B cell (primary cell): ENCODE data around the gene RARB. TPM values are rescaled to one million over a fixed set of nuclear protein-coding genes. Genes with fewer than 3 reads are reported as not detected.

Experiments used
- ATAC-seq: fragments of 200-7000 bp; cut with Tn5 transposase; one replicate; pipeline ENCODE4 v1.10.0; 2021; ENCODE audit warnings: low read depth, mild to moderate bottlenecking, moderate number of reproducible peaks, moderate library complexity
- CTCF ChIA-PET: fragments of 350-600 bp; sonication (Branson Sonifier 250); formaldehyde crosslinking; loops from one replicate; lab custom pipeline; 2021; ENCODE audit warnings: antibody characterized with exemption, inconsistent platforms; lab: Charles Lee
- POLR2A ChIA-PET: fragments of 350-600 bp; sonication (Branson Sonifier 250); formaldehyde crosslinking; loops from one replicate; lab custom pipeline; 2021; ENCODE audit warnings: antibody characterized with exemption; lab: Charles Lee
- DNase-seq: peaks from one replicate; pipeline ENCODE4 v3.0.0; 2013
- H2AFZ ChIP-seq: 2 replicates; pipeline ENCODE4 v1.6.1; 2012; ENCODE audit warnings: mild to moderate bottlenecking, low read depth, low read length; ENCODE audit not compliant: insufficient read depth, poor library complexity, severe bottlenecking
- H3K27ac ChIP-seq, 2 donors: 1 replicate in 1 of 2; 2 replicates in 1 of 2; pipeline ENCODE4 v1.5.1; 2012 to 2013; ENCODE audit warnings: low read length in 2 of 2, mild to moderate bottlenecking in 2 of 2, moderate library complexity in 1 of 2
- H3K27me3 ChIP-seq, 4 experiments: fragments of 200-600 bp in 1 of 4; sonication (generic) in 1 of 4; replicated peaks in 1 of 4; 1 replicate in 2 of 4; 2 replicates in 2 of 4; pipeline versions ENCODE4 v1.6.1 to v1.7.0; 2013 to 2016; ENCODE audit warnings: low read length in 3 of 4, mild to moderate bottlenecking in 2 of 4, mixed read lengths in 1 of 4, moderate library complexity in 1 of 4; ENCODE audit not compliant: insufficient read depth in 4 of 4, control insufficient read depth in 3 of 4; ENCODE audit errors: control extremely low read depth in 1 of 4
- H3K36me3 ChIP-seq, 2 experiments: replicated peaks in 1 of 2; 1 replicate in 1 of 2; 2 replicates in 1 of 2; pipeline versions ENCODE4 v1.6.1 to v1.7.1; 2013; ENCODE audit warnings: low read length in 1 of 2; ENCODE audit not compliant: insufficient read depth in 2 of 2, control insufficient read depth in 1 of 2; ENCODE audit errors: control extremely low read depth in 1 of 2, extremely low read depth in 1 of 2
- H3K4me1 ChIP-seq, 2 donors: fragments of 200-600 bp in 1 of 2; sonication (generic) in 1 of 2; 1 replicate in 1 of 2; 2 replicates in 1 of 2; pipeline versions ENCODE4 v1.5.1 to v1.6.1; 2013 to 2017; ENCODE audit warnings: low read length in 2 of 2; ENCODE audit not compliant: control insufficient read depth in 2 of 2, insufficient read depth in 2 of 2
- H3K4me2 ChIP-seq: replicated peaks from 2 replicates; pipeline ENCODE3; 2012; ENCODE audit warnings: mild to moderate bottlenecking, low read depth, low read length; ENCODE audit not compliant: poor library complexity, severe bottlenecking
- H3K4me3 ChIP-seq, 5 experiments: fragments of 200-600 bp in 1 of 5; sonication (generic) in 1 of 5; 1 replicate in 3 of 5; 2 replicates in 2 of 5; pipeline versions ENCODE4 v1.5.1 to v1.7.0; 2011 to 2016; ENCODE audit warnings: low read length in 4 of 5, mild to moderate bottlenecking in 4 of 5, low read depth in 2 of 5, control low read depth in 1 of 5, moderate library complexity in 1 of 5; ENCODE audit not compliant: insufficient read depth in 1 of 5; ENCODE audit errors: control extremely low read depth in 1 of 5, extremely low read depth in 1 of 5
- H3K79me2 ChIP-seq: fragments of 200-600 bp; sonication (generic); one replicate; pipeline ENCODE4 v1.6.0; 2016; ENCODE audit warnings: low read length; ENCODE audit not compliant: control insufficient read depth, insufficient read depth
- H3K9ac ChIP-seq: fragments of 200-600 bp; sonication (generic); 2 replicates; pipeline ENCODE4 v1.6.1; 2017; ENCODE audit warnings: mild to moderate bottlenecking, low read length, moderate library complexity
- H3K9me3 ChIP-seq, 3 donors: one replicate each; pipeline versions ENCODE4 v1.6.1 to v1.7.1; 2013; ENCODE audit warnings: low read length in 2 of 3; ENCODE audit not compliant: control insufficient read depth in 2 of 3, insufficient read depth in 1 of 3; ENCODE audit errors: control extremely low read depth in 1 of 3
- H4K20me1 ChIP-seq: 2 replicates; pipeline ENCODE4 v1.6.0; 2012; ENCODE audit warnings: mild to moderate bottlenecking, low read length; ENCODE audit not compliant: insufficient read depth, control insufficient read depth, poor library complexity, severe bottlenecking
- H3K27ac Mint-ChIP-seq: one replicate; pipeline ENCODE4 v1.8.0; 2021; ENCODE audit warnings: mixed read lengths
- H3K27me3 Mint-ChIP-seq: one replicate; pipeline ENCODE4 v1.8.0; 2021; ENCODE audit warnings: mixed read lengths
- H3K4me1 Mint-ChIP-seq: one replicate; pipeline ENCODE4 v1.8.0; 2021; ENCODE audit warnings: mixed read lengths
- H3K4me3 Mint-ChIP-seq: one replicate; pipeline ENCODE4 v1.8.0; 2021; ENCODE audit warnings: mixed read lengths
- H3K9me3 Mint-ChIP-seq: one replicate; pipeline ENCODE4 v1.8.0; 2022; ENCODE audit warnings: mixed read lengths; ENCODE audit not compliant: insufficient read depth
- CTCF ChIP-seq: fragments of 200-600 bp; IDR thresholded peaks from one replicate; pipeline ENCODE4 v1.8.0; 2022; ENCODE audit warnings: antibody characterized with exemption, mild to moderate bottlenecking
- EZH2 ChIP-seq: IDR thresholded peaks from 2 replicates; pipeline ENCODE4 v1.6.1; 2012; ENCODE audit warnings: borderline replicate concordance, low read depth, mild to moderate bottlenecking, moderate library complexity, low read length; ENCODE audit not compliant: insufficient read depth, poor library complexity, severe bottlenecking
- WGBS: methylation state at CpG from one replicate; pipeline ENCODE4 v1.1.5; 2013; ENCODE audit warnings: missing lambda C conversion rate; ENCODE audit not compliant: insufficient coverage; 5-methylcytosine and 5-hydroxymethylcytosine counted together
- intact Hi-C: fragments of 100-400 bp; cut with micrococcal nuclease; formaldehyde crosslinking; loops from one replicate; pipeline ENCODE4 v1.10.0; 2022
- polyA plus RNA-seq: library from polyadenylated mRNA; depleted of rRNA; stranded (reverse); fragments of >200 nt; gene quantifications from 2 replicates; pipeline ENCODE4 v1.2.3, GENCODE V29; 2012
- total RNA-seq, 2 donors: library from RNA; stranded (reverse); fragments of 120-200 nt in 1 of 2; gene quantifications; 1 replicate in 1 of 2; 2 replicates in 1 of 2; pipeline versions ENCODE4 v1.2.3 to v1.2.4, GENCODE V29; 2013 to 2022

RARB gene
- total and polyA plus RNA-seq, 2 donors (not counting 1 experiment from before 2014, with no cell fraction given): not detected

- H3K9me3 Mint-ChIP-seq: no peaks in the 10 kb centered on the region
- Histone ChIP-seq H3K79me2 (no peaks in the 10 kb centered on the region), H2AFZ (no peak overlapping the region), H3K9me3 (peaks cover 0 to 8% (median 6%) of the 10 kb centered on the region in 3 donors), H3K4me2 (no peak overlapping the region), H3K27me3 (no peaks in the 10 kb centered on the region), H3K4me3 (no peak overlapping the region), H3K9ac (no peak overlapping the region), H3K27ac (no peak overlapping the region), H3K4me1 (no peaks in the 10 kb centered on the region), H4K20me1 (no peaks in the 10 kb centered on the region), H3K36me3 (no peaks in the 10 kb centered on the region)
- ChIA-PET CTCF (no interaction called here), POLR2A (no interaction called here)
- peaks cover 3% of the 10 kb centered on the region for H3K27me3 Mint-ChIP-seq
- no peak for ATAC-seq
- intact Hi-C loops: no loop called here
- no peak overlapping the region for H3K4me3 Mint-ChIP-seq
- DNase-seq: no peak
- no peaks in the 10 kb centered on the region for H3K4me1 Mint-ChIP-seq
- peak; percentile 37 for TF ChIP-seq CTCF
- TF ChIP-seq EZH2: no peak
- no peak overlapping the region for H3K27ac Mint-ChIP-seq
- WGBS: 50% methylated on average over 1 of the region's 3 CpGs
Measured at GRCh38 chr3:25532431-25533162, 104.5 kb downstream of the RARB start.

GRCh38 chr3:25533399-25533798, 105.3 kb downstream of the RARB start:
- intact Hi-C loops: no loop called here
- CTCF ChIA-PET: no interaction called here
- Histone ChIP-seq H3K4me2 (no peak overlapping the region), H2AFZ (no peak overlapping the region), H3K79me2 (no peaks in the 10 kb centered on the region), H3K4me1 (no peaks in the 10 kb centered on the region), H3K9ac (no peak overlapping the region), H3K27ac (no peak overlapping the region), H3K4me3 (no peak overlapping the region), H4K20me1 (no peaks in the 10 kb centered on the region), H3K9me3 (peaks cover 0 to 8% (median 6%) of the 10 kb centered on the region in 3 donors), H3K36me3 (no peaks in the 10 kb centered on the region), H3K27me3 (no peaks in the 10 kb centered on the region)
- TF ChIP-seq EZH2 (no peak), CTCF (no peak)
- H3K4me1 Mint-ChIP-seq: no peaks in the 10 kb centered on the region
- ATAC-seq (no peak), DNase-seq (no peak)
- POLR2A ChIA-PET: no interaction called here
- H3K9me3 Mint-ChIP-seq: no peaks in the 10 kb centered on the region
- no CpG with 5 or more reads among the region's 2 CpGs for WGBS
- H3K27ac Mint-ChIP-seq: no peak overlapping the region
- peaks cover 3% of the 10 kb centered on the region for H3K27me3 Mint-ChIP-seq
- no peak overlapping the region for H3K4me3 Mint-ChIP-seq
